ENCODE data around the gene TBC1D2B.
"Not testable (repeated sequence)": the region's sequence is repeated elsewhere in the genome, so short reads cannot be mapped to it uniquely, and the experiment has no call there.

- not testable (repeated sequence) for TF ChIP-seq POLR2A (IDR thresholded peaks at IDR 0.05)
- TF ChIP-seq, protein P1, sequence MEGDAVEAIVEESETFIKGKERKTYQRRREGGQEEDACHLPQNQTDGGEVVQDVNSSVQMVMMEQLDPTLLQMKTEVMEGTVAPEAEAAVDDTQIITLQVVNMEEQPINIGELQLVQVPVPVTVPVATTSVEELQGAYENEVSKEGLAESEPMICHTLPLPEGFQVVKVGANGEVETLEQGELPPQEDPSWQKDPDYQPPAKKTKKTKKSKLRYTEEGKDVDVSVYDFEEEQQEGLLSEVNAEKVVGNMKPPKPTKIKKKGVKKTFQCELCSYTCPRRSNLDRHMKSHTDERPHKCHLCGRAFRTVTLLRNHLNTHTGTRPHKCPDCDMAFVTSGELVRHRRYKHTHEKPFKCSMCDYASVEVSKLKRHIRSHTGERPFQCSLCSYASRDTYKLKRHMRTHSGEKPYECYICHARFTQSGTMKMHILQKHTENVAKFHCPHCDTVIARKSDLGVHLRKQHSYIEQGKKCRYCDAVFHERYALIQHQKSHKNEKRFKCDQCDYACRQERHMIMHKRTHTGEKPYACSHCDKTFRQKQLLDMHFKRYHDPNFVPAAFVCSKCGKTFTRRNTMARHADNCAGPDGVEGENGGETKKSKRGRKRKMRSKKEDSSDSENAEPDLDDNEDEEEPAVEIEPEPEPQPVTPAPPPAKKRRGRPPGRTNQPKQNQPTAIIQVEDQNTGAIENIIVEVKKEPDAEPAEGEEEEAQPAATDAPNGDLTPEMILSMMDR (IDR thresholded peaks at IDR 0.05) = not testable (repeated sequence)
Observed at GRCh38 chr15:77995537-77995918, 82.0 kb downstream of the TBC1D2B start.
